AG20443 (cell line): ENCODE measurements around the gene NOP53.

Experiments
- DNase-seq: peaks from one replicate; pipeline ENCODE4 v3.0.0; 2012; ENCODE audit warnings: low spot score, mixed read lengths

Gene NOP53

GRCh38 chr19:47805313-47805712 is 60.0 kb downstream of the NOP53 start:
- no peak for DNase-seq

- DNase-seq: no peak
Observed at GRCh38 chr19:47806435-47806834, 61.1 kb downstream of the NOP53 start.
